GM18951 (cell line): ENCODE measurements around the gene TGFB3.
A peak's percentile ranks its signal among the peaks of the same experiment; 100 is the strongest.

Source experiments
- POLR2A ChIP-seq: IDR thresholded peaks from 4 replicates; pipeline ENCODE4 v1.6.1; 2011; ENCODE audit warnings: mild to moderate bottlenecking; ENCODE audit not compliant: insufficient read length, insufficient read depth; ENCODE audit errors: extremely low read depth
- in situ Hi-C: fragments of 300-500 bp; cut with MboI; formaldehyde crosslinking; loops from one replicate; pipeline ENCODE4 v1.12.0; 2022; ENCODE audit warnings: low sequenced_read_pairs, mixed read lengths, inconsistent platforms; ENCODE audit not compliant: unreplicated experiment

TGFB3 gene

DNA sequence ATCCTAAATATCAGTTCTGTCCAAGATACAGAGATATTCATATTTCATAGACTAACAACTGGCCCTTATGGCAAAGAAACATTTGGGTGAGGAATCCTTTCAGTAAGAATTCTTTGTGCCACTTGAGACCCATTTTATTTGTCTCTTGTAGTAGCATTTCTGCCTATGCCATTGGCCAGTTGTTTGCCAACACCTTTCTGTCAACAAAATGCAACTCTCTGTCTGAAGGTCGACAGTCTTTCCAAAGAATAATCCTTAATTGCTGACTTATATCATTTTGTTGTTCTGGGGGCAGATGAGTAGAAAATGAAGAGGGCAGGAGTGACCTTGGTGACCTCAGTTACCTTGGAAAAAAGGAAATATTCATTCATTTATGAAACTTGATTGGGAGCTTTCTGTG, 14.7 kb upstream of the TGFB3 start:
- TF ChIP-seq POLR2A = no peak
- in situ Hi-C loops = no loop called here

DNA sequence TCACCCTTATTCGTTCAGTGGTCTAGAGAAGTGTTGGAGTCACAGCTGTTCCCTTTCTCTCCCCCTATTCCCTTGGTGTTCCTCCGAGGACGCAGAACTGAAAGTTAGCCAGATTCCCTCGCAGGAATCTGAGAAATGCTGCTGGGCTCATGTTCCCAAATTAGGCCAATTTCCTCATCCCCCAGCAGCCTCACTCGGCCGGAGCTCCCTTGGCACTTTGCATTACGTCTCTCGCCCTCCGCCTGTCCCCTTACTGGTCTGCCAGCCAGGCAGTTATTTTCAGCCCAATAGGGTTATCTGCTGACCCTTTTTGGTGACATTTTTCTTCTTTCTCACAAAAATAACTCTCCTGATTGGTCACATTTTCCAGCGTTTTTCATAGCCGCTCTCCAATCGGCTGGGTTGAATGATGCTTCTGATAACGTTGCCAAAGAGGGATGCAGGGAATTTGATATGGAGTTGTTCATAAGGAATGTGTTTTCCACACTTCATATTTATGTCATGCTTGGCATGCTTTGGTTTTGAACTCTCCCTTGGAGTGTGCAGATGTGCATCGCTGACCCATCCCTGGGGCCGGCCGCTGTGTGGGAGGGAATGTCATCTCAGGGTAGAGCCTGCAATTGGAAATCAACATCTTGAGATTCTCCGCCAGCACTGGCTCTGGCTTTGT, 13.7 kb upstream of the TGFB3 start:
- no peak for TF ChIP-seq POLR2A

DNA sequence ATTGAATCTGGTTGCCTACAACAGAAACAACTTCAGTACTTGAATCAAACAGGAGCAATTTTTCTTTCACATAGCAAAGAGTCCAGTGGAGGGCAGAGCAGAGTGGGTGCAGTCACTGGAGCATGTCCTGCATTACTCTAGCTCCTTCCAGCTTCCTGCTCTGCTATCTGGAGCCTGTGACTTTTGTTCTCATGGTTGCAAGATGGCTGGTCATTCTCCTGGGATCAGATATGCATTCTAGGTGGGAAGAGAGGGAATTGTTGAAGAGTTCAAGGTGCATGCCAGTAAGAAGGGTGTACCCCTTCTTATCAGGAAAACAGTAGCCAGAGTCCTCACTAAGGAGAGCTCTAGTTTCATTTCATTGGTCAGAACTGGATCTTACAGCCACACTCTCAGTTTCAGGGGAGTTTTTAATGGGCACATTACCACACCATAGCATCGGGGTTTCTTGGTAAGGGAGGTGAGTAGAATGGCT, 11.8 kb upstream of the TGFB3 start:
- in situ Hi-C loops = no loop called here
- TF ChIP-seq POLR2A = no peak

More for the DNA sequence above, 13.7 kb upstream of the TGFB3 start:
- in situ Hi-C loops = no loop called here

DNA sequence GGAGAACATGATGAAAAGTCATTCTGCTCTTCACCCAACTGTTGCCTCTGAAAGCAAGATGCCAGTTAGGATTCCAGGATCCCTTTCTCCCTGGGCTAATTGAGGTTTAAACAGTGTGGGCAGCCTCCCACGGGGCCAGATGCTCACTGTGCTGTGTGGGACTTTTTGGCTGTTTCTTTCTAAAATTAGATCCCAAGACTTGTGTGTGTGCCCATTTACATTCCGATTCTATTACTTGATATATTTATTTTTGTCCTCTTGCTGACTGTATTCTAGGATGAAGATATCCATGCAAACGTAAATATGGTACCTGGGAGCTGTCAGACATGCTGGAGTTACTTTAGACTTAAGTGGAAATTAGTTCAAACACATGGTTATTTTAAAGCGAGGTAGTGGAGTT, 10.0 kb upstream of the TGFB3 start:
- in situ Hi-C loops = no loop called here
- TF ChIP-seq POLR2A = no peak

DNA sequence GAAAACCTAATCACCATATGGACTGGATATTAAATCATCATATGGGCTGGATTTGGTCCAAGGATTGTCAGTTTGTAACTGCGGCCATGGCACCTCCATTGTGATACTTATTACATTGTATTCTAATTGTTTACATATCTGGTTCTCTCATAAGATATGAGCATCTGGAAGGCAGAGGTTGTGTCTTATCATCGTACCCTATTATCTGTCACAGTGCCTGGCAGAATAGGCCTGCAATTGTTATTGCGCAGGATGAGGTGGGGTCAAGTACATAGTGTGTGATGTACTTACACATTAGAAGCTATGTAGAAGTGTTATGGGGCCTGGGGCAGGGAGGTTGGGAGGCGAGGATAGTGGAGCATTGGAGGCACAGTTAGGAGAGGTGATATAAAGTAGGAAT, 8.5 kb upstream of the TGFB3 start:
- in situ Hi-C loops = no loop called here
- TF ChIP-seq POLR2A = no peak

DNA sequence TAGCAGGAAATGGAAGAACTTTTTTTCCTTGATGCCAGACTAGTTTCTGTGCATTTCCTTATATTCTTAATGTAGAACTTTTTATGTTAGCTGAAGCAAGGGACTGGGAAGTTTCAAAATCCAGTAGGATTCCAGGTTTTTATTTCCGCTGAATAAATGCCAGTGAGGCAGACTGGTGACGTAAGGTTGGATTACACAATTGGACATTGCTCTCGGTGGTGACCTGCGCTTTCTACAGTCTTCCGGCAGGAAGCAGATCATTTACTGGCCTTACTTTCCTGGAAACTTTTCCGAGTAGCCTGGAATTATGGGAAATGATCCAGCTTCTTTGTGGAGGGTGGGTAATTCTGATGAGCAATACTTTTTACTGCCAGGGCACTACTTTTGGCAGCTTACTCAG, 7.3 kb upstream of the TGFB3 start:
- in situ Hi-C loops = loop anchor here (10.0 kb wide), 1 partner anchor 274 kb away; no protein-coding TSS in a partner anchor
- TF ChIP-seq POLR2A = no peak

DNA sequence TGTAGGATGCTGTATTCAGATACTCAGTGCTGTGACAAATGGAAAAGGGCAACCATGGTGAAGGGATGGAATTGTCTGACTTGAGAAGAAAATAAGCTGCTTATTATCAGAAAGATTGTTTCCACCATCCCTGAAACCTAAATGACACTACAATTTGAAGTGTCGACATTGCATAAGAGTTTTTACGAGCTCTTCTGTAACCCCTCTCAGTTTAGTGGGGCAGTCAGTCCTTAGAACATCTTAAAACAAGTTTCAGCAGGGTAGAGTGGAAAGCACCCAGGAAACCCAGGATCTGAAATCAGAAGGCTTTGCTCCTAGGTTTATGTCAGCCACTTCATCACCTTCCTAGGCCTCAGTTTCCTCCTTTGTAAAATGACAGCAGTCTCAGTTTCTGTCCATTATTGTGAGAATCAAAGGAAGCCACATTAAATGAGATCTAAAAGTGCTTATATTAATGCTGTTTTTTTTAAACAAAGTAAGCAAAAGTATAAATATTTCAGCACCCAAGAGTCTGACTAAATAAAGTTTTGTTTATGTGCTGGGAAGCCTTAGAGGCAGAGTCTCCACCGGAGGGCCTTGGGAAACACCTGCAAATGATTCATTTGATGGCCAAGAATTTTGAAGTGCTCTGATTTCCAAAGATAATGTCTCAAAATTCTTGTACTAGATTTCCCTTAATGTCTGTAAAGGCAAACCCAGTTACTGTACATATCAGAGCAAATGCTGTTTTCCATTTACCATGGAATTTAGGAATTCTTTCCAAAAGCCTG, 5.6 kb upstream of the TGFB3 start:
- in situ Hi-C loops = loop anchor here (10.0 kb wide), 1 partner anchor 273 kb away; no protein-coding TSS in a partner anchor
- TF ChIP-seq POLR2A = no peak

DNA sequence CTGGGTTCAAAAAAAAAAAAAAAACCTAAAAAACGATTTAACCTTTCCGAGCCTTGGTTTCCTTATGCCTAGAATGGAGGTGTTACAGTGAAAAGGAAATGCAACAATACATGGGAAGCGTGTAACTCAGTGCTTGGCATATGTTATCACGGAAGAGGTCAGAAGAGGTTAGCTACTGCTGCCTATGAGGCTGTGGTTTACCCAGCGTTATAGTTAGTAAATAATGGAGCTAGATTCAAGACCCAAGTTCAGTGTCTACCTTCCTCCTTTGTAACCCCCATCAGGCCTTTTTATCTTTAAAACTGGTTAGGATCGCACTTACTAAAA, 4.6 kb upstream of the TGFB3 start:
- TF ChIP-seq POLR2A = no peak
- in situ Hi-C loops = loop anchor here (10.0 kb wide), 1 partner anchor 272 kb away; no protein-coding TSS in a partner anchor

DNA sequence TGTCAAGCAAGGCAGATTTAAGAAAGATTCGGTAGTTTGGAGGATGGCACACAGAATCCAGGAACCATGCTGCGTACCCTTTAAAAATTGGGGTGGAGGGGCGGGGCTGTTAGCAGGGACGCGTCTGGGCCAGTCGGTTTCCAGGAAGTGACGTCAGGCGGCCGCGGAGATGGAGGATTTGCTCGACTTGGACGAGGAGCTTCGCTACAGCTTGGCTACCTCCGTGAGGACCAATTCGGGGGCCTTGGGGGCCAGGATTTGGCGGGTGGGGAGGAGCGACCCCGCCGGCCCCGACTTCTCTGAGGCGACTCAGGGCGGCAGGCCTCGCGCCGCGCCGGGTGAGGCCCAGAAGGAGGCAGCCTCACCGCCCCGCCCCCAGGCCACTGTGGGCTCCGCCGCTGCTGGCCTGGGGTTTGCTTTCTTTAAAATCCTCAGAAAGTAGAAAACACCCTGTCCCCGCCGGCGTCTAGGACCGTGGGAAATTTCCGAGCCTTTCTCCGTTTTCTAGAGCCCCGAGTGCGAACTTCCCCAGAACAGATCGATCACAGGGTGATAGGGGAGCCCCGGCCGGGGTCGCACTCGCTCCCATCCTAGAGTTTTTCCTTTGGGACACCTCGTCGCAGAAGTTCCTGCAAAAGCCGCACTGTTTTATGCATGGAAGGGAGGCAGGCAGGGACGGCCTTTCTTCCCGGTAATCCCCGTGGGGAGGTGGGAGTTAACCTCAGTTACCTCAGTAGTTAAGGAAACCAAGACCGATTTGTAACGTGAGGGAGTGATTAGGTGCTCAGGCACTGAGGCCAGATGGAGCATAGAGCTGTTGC, 4.0 kb upstream of the TGFB3 start, which contains the start of gene IFT43:
IFT43 (plus strand) TSS at position 146 of the 821 bp plus-strand sequence; CDS start at position 170, 24 bp downstream.
- TF ChIP-seq POLR2A = peak; percentile 24
- in situ Hi-C loops = loop anchor here (10.0 kb wide), 1 partner anchor 271 kb away; no protein-coding TSS in a partner anchor

DNA sequence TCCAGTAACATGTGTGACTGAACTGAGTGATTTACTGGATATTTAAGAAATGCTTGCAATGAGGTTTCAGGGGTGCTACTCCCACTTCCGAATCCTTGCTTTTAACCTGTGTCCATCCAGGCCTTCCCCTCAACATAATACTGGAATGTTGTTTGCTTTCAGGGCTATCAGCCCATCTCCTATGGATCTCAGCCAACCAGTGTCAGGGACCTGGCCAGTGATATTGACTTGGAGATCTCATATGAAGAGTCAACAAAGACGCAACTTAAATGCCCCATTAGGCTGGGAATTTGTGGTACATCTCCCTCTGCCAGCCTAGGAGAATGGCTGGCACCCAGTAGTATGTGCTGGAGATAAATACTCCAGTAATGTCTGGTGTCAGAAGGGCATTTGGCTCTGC, 2.9 kb upstream of the TGFB3 start:
- TF ChIP-seq POLR2A = no peak
- in situ Hi-C loops = loop anchor here (10.0 kb wide), 1 partner anchor 270 kb away; no protein-coding TSS in a partner anchor

DNA sequence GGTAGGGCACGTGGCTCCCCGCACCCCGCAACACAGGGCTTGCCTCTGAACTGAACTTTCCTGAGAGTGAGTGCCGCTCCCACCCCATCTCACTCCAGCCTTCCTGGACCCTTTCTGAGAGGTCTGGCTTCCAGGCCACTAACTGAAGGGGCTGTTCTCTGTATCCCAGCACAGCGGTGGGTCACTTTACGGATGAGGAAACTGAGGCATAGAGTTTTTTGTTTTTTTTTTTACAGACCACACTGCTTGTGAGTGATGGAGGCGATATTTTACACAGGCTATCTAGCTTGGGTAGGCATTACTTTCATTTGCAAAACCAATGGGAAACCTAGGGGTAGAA, 1.2 kb upstream of the TGFB3 start:
- TF ChIP-seq POLR2A = no peak
- in situ Hi-C loops = loop anchor here (10.0 kb wide), 1 partner anchor 268 kb away; no protein-coding TSS in a partner anchor

DNA sequence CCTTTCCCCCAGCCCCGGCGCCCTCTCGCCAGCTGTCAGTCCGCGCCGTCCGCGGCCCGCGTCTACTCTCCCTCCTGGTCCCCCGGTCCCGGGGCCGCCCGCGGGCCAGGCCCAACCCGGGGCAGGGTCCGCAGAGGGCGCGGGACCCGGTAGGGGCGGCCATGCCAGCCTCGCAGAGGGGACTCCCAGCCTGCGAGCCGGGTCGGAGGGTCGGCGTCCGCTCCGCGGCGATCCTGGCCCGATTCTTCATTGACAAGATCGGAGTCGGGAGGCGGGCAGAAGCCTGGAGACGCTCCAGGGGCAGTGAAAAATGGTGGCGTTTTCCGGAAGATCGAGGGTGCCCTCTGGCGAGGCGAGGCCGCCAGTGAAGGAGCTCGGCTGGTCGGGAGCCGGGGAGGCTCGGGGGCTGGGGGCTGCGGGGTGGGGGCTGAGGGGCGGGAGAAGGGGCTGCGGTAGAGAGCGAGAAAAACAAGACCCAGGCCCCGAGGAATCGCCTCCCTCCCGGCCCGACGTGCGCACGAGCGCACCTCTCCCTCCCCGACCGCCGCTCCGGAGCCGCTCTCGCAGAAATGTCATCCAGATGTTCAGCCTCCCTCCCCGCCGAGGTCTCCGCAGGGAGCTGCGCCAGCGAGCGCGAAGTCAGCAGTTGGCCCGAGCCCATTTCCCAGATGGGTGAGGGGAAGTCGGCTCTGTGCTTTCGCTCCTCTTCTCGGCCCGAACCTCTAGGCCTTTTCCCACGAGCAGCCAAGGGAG, 647 bp upstream of the TGFB3 start:
- peak; percentile 10 for TF ChIP-seq POLR2A
- in situ Hi-C loops = loop anchor here (10.0 kb wide), 1 partner anchor 268 kb away; no protein-coding TSS in a partner anchor
